ENCODE data around the gene NELL2.

Gene NELL2

DNA sequence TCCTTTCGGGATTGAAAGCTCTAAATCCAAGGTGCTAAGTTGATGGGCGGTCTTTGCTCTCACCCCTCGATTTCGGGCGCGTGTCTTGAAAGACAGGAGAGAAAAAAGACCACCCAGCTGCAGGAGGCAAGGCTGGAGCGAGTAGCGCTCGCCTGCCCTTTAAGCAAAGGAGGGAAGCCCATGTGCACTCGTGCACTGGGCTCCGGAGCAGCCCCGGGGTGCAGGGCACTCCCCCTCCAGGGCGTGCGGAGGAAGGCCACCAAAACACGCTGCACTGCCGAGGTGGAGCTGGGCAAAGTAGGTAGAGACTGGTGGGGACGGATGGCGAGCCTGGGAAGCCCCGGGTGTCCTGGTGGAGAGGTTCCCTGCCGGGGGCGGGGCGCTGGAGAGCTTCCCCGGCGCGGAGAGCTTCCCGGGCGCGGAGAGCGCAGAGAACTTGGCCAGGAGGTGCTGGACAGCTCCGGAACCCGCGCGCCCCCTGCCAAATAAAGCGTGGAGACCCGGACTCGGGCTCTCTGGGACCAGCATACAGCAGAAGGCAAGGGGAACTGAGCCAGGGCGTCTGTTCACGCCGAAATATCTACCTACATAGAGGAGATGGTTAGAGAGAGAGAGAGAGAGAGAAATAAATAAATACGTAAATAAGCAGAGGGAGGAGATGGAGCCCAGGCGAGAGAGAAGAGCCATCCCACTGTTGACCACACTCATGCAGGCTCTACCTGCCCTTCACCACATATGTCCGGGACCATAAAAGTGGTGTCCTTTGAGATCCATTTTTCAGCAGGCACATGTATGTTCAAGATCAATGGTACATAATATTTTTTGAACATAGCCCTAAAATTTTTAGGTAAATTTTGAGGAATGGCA lies 662 bp upstream of the NELL2 start:
- H3K9me2 ChIP-seq (replicated peaks; ENCODE audit: control insufficient read depth, low read length), result no peaks in the 10 kb centered on the region
- no peaks in the 10 kb centered on the region for H3K27me3 ChIP-seq (ENCODE audit: control insufficient read depth, low read length)
- no peaks in the 10 kb centered on the region for H3K79me2 ChIP-seq (ENCODE audit: control insufficient read depth, low read length)
- H3K4me1 ChIP-seq (ENCODE audit: control insufficient read depth, low read length), result no peaks in the 10 kb centered on the region
- no peaks in the 10 kb centered on the region for H4K20me1 ChIP-seq (ENCODE audit: control insufficient read depth, insufficient read depth, low read depth, low read length)
- no peak overlapping the region for H3K4me2 ChIP-seq (ENCODE audit: low read length)
- no peaks in the 10 kb centered on the region for H3K9me3 ChIP-seq (ENCODE audit: control insufficient read depth, insufficient read depth, low read length)
- no peak overlapping the region for H3K27ac ChIP-seq (ENCODE audit: low read depth, low read length)
- H3K4me3 ChIP-seq (ENCODE audit: low read length), result no peak overlapping the region
- no peaks in the 10 kb centered on the region for H3F3A ChIP-seq (ENCODE audit: control insufficient read depth, insufficient read depth)
- no peaks in the 10 kb centered on the region for H3K36me3 ChIP-seq (ENCODE audit: control insufficient read depth, low read length)
- TF ChIP-seq CTCF (IDR thresholded peaks at IDR 0.05; ENCODE audit: low read depth, low read length, poor library complexity, severe bottlenecking) (no peak), EZH2phosphoT487 (IDR thresholded peaks at IDR 0.05; ENCODE audit: borderline replicate concordance, low read length) (no peak)

GRCh38 chr12:44875417-44875953 lies 630 bp downstream of the NELL2 start:
- H3K27ac ChIP-seq (ENCODE audit: low read depth, low read length), result no peak overlapping the region
- TF ChIP-seq EZH2phosphoT487 (IDR thresholded peaks at IDR 0.05; ENCODE audit: borderline replicate concordance, low read length) (no peak), CTCF (IDR thresholded peaks at IDR 0.05; ENCODE audit: low read depth, low read length, poor library complexity, severe bottlenecking) (no peak)
- no peak overlapping the region for H3K4me3 ChIP-seq (ENCODE audit: low read length)
- no peaks in the 10 kb centered on the region for H3K9me2 ChIP-seq (replicated peaks; ENCODE audit: control insufficient read depth, low read length)
- no peaks in the 10 kb centered on the region for H3K4me1 ChIP-seq (ENCODE audit: control insufficient read depth, low read length)
- no peaks in the 10 kb centered on the region for H3F3A ChIP-seq (ENCODE audit: control insufficient read depth, insufficient read depth)
- H3K27me3 ChIP-seq (ENCODE audit: control insufficient read depth, low read length), result no peaks in the 10 kb centered on the region
- H3K79me2 ChIP-seq (ENCODE audit: control insufficient read depth, low read length), result no peaks in the 10 kb centered on the region
- no peaks in the 10 kb centered on the region for H4K20me1 ChIP-seq (ENCODE audit: control insufficient read depth, insufficient read depth, low read depth, low read length)
- H3K4me2 ChIP-seq (ENCODE audit: low read length), result no peak overlapping the region
- H3K36me3 ChIP-seq (ENCODE audit: control insufficient read depth, low read length), result no peaks in the 10 kb centered on the region
- no peaks in the 10 kb centered on the region for H3K9me3 ChIP-seq (ENCODE audit: control insufficient read depth, insufficient read depth, low read length)

DNA sequence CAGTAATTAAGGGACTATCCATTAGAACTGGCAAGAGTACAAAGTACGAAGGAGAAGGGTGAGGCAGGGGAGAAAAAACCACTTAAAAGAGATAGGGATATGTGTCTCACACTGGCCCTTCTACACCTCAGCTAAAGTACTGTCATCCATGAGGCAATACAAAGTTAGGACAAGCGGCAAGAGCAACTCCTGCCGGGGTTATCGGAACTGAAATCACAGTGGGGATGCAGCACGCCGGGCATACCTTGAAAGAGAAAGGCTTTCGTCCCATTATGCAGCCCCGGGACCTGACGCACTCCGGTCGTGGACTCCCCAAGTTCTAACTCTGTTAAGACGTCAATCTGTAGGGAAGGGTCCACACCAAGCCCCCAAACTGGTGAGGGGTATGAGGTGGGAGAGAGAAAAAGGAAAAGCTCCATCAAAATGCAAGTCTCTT lies 1.1 kb downstream of the NELL2 start:
- Histone ChIP-seq H3K36me3 (ENCODE audit: control insufficient read depth, low read length) (no peaks in the 10 kb centered on the region), H3K4me2 (ENCODE audit: low read length) (no peak overlapping the region), H3K9me2 (replicated peaks; ENCODE audit: control insufficient read depth, low read length) (no peaks in the 10 kb centered on the region), H3K27ac (ENCODE audit: low read depth, low read length) (no peak overlapping the region), H3K27me3 (ENCODE audit: control insufficient read depth, low read length) (no peaks in the 10 kb centered on the region), H3F3A (ENCODE audit: control insufficient read depth, insufficient read depth) (no peaks in the 10 kb centered on the region), H3K4me3 (ENCODE audit: low read length) (no peak overlapping the region), H4K20me1 (ENCODE audit: control insufficient read depth, insufficient read depth, low read depth, low read length) (no peaks in the 10 kb centered on the region), H3K4me1 (ENCODE audit: control insufficient read depth, low read length) (no peaks in the 10 kb centered on the region), H3K79me2 (ENCODE audit: control insufficient read depth, low read length) (no peaks in the 10 kb centered on the region), H3K9me3 (ENCODE audit: control insufficient read depth, insufficient read depth, low read length) (no peaks in the 10 kb centered on the region)
- TF ChIP-seq EZH2phosphoT487 (IDR thresholded peaks at IDR 0.05; ENCODE audit: borderline replicate concordance, low read length), result no peak
- no peak for TF ChIP-seq CTCF (IDR thresholded peaks at IDR 0.05; ENCODE audit: low read depth, low read length, poor library complexity, severe bottlenecking)

All from DOHH2 (cell line).